WTC11 (cell line): ENCODE measurements around the gene RPS6KA4. TPM values are rescaled to one million over a fixed set of nuclear protein-coding genes. Genes with fewer than 3 reads are reported as not detected.
A peak's percentile ranks its signal among the peaks of the same experiment; 100 is the strongest.

Source experiments
- ATAC-seq: fragments of 200-7000 bp; cut with Tn5 transposase; 2 replicates; pipeline ENCODE4 v1.10.0; 2021; ENCODE audit warnings: mild to moderate bottlenecking, moderate library complexity
- CTCF ChIA-PET: fragments of 300-600 bp; sonication (Branson Sonifier 250); formaldehyde crosslinking; loops from one replicate; lab custom pipeline; 2021; ENCODE audit warnings: antibody characterized with exemption; lab: Charles Lee
- POLR2A ChIA-PET: fragments of 350-600 bp; sonication (Branson Sonifier 250); formaldehyde crosslinking; loops from one replicate; lab custom pipeline; 2021; ENCODE audit warnings: antibody characterized with exemption; lab: Charles Lee
- DNase-seq: peaks from one replicate; pipeline ENCODE4 v3.0.0; 2021; ENCODE audit warnings: low spot score
- H3K27ac Mint-ChIP-seq: 2 replicates; pipeline ENCODE4 v1.8.0; 2021; ENCODE audit warnings: mixed read lengths
- H3K27me3 Mint-ChIP-seq: 2 replicates; pipeline ENCODE4 v1.8.0; 2021; ENCODE audit warnings: low read depth, mild to moderate bottlenecking, moderate library complexity, mixed read lengths
- H3K36me3 Mint-ChIP-seq: 2 replicates; pipeline ENCODE4 v1.8.0; 2021; ENCODE audit warnings: mixed read lengths
- H3K4me1 Mint-ChIP-seq: 2 replicates; pipeline ENCODE4 v1.8.0; 2022; ENCODE audit warnings: mixed read lengths
- H3K4me3 Mint-ChIP-seq: 2 replicates; pipeline ENCODE4 v1.8.0; 2021; ENCODE audit warnings: mild to moderate bottlenecking, moderate library complexity, mixed read lengths
- H3K9me3 Mint-ChIP-seq: 2 replicates; pipeline ENCODE4 v1.8.0; 2021; ENCODE audit warnings: mixed read lengths
- CREM ChIP-seq: sonication (generic); formaldehyde crosslinking; IDR thresholded peaks from 2 replicates; pipeline ENCODE4 v1.8.1; 2022; ENCODE audit warnings: mild to moderate bottlenecking, missing genetic modification reagents, moderate library complexity
- EMX1 ChIP-seq: fragments of 250-450 bp; sonication (Bioruptor Pico); IDR thresholded peaks from 2 replicates; pipeline ENCODE4 v1.8.0; 2021; ENCODE audit warnings: mild to moderate bottlenecking
- ETV6 ChIP-seq: sonication (generic); formaldehyde crosslinking; IDR thresholded peaks from 2 replicates; pipeline ENCODE4 v1.8.1; 2022; ENCODE audit warnings: mild to moderate bottlenecking, missing genetic modification reagents
- GTF2I ChIP-seq: fragments of 250-450 bp; sonication (Bioruptor Pico); conservative IDR thresholded peaks from 2 replicates; pipeline ENCODE4 v1.4.0; 2021; ENCODE audit warnings: mild to moderate bottlenecking
- NFE2L1 ChIP-seq: sonication (generic); formaldehyde crosslinking; IDR thresholded peaks from 2 replicates; pipeline ENCODE4 v1.8.1; 2023; ENCODE audit warnings: missing genetic modification reagents
- NR1H2 ChIP-seq: sonication (generic); formaldehyde crosslinking; IDR thresholded peaks from 2 replicates; pipeline ENCODE4 v1.9.0; 2021; ENCODE audit warnings: mild to moderate bottlenecking, moderate library complexity, missing genetic modification reagents
- NR2C2 ChIP-seq: sonication (generic); formaldehyde crosslinking; IDR thresholded peaks from 2 replicates; pipeline ENCODE4 v1.8.0; 2022; ENCODE audit warnings: mild to moderate bottlenecking, missing genetic modification reagents
- RELA ChIP-seq: sonication (generic); formaldehyde crosslinking; IDR thresholded peaks from 2 replicates; pipeline ENCODE4 v1.8.1; 2022; ENCODE audit warnings: missing genetic modification reagents, mild to moderate bottlenecking, borderline replicate concordance
- SMAD4 ChIP-seq: sonication (generic); formaldehyde crosslinking; IDR thresholded peaks from 2 replicates; pipeline ENCODE4 v1.8.0; 2022; ENCODE audit warnings: mild to moderate bottlenecking, missing genetic modification reagents
- ZNF121 ChIP-seq: sonication (generic); formaldehyde crosslinking; IDR thresholded peaks from 2 replicates; pipeline ENCODE4 v1.8.0; 2023; ENCODE audit warnings: missing genetic modification reagents
- total RNA-seq: library from RNA; stranded (reverse); gene quantifications from 3 replicates; pipeline ENCODE4 v1.2.3, GENCODE V29; 2021
- TF ChIP-seq, protein P1 (sequence below): sonication (generic); formaldehyde crosslinking; IDR thresholded peaks from 2 replicates; pipeline ENCODE4 v1.8.1; 2023; ENCODE audit warnings: mild to moderate bottlenecking, missing genetic modification reagents
- TF ChIP-seq, protein P2 (sequence below): sonication (generic); formaldehyde crosslinking; IDR thresholded peaks from 2 replicates; pipeline ENCODE4 v1.8.0; 2022; ENCODE audit warnings: mild to moderate bottlenecking, missing genetic modification reagents
- TF ChIP-seq, protein P3 (sequence below): sonication (generic); formaldehyde crosslinking; IDR thresholded peaks from 2 replicates; pipeline ENCODE4 v1.8.0; 2023; ENCODE audit warnings: missing genetic modification reagents, mild to moderate bottlenecking, borderline replicate concordance
- TF ChIP-seq, protein P4 (sequence below): sonication (generic); formaldehyde crosslinking; IDR thresholded peaks from 2 replicates; pipeline ENCODE4 v1.8.0; 2022; ENCODE audit warnings: mild to moderate bottlenecking, missing genetic modification reagents
- TF ChIP-seq, protein P5 (sequence below): sonication (generic); formaldehyde crosslinking; IDR thresholded peaks from 2 replicates; pipeline ENCODE4 v1.8.0; 2023; ENCODE audit warnings: mild to moderate bottlenecking, missing genetic modification reagents
- TF ChIP-seq, protein P6 (sequence below): fragments of 250-450 bp; sonication (Bioruptor Pico); IDR thresholded peaks from 2 replicates; pipeline ENCODE4 v1.9.0; 2021; ENCODE audit warnings: mild to moderate bottlenecking

Gene RPS6KA4
- total RNA-seq, 1 experiment from 2014 or later, result 16.8 TPM

DNA sequence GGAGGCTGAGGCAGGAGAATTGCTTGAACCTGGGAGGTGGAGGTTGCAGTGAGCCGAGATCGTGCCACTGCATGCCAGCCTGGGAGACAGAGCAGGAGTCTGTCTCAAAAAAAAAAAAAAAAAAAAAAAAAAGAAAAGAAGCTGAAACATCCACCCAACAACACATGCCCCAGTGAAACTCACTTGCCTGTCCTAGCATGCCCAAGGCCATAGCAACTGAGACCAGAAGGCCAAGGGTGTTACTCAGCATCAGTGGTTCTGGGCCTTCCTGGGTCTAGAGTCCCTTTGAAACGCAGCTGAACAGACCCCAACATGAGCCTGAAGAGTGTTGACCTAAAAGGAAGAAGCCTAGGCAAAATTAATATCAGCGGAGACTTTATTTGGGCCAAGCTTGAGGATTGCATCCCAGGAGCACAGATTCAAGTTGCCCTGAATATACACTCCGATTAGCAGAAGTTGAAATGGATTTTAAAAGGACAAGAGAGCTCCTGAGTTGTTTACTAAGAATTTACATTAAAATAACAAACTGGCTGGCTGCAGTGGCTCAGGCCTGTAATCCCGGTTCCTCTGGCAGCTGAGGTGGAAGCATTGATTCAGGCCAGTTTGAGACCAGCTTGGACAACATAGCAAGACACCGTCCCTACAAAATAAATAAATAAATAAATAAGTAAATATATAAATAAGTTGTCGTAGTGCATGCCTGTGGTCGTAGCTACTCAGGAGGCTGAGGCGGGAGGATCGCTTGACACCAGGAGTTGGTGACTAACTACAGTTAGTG is 34.1 kb upstream of the RPS6KA4 start:
- Mint-ChIP-seq H3K4me1 (peaks cover 7% of the 10 kb centered on the region; the same call in 1 of the 2 replicates), H3K9me3 (0 out of 2 replicates have a peak, but pooled peaks cover 3% of the 10 kb centered on the region), H3K27me3 (peaks cover 9% of the 10 kb centered on the region; the same call in 1 of the 2 replicates), H3K27ac (peak overlapping the region; percentile 89), H3K4me3 (no peak overlapping the region), H3K36me3 (peaks cover 15% of the 10 kb centered on the region)
- ChIA-PET POLR2A (interaction anchor here (0.5 to 2.9 kb wide), 3 partner anchors 16 to 1485 kb away, joined by 3 to 11 read pairs (median 4); no protein-coding TSS in a partner anchor), CTCF (interaction anchor here (0.6 to 4.9 kb wide), 10 partner anchors 17 to 364 kb away, joined by 3 to 48 read pairs (median 4); no protein-coding TSS in a partner anchor)
- DNase-seq, result no peak
- TF ChIP-seq ETV6 (CRISPR knock-in tag), result no peak
- peak; percentile 56; the same call in 1 of the 2 replicates for TF ChIP-seq ZNF121 (CRISPR knock-in tag)
- TF ChIP-seq, protein P1, sequence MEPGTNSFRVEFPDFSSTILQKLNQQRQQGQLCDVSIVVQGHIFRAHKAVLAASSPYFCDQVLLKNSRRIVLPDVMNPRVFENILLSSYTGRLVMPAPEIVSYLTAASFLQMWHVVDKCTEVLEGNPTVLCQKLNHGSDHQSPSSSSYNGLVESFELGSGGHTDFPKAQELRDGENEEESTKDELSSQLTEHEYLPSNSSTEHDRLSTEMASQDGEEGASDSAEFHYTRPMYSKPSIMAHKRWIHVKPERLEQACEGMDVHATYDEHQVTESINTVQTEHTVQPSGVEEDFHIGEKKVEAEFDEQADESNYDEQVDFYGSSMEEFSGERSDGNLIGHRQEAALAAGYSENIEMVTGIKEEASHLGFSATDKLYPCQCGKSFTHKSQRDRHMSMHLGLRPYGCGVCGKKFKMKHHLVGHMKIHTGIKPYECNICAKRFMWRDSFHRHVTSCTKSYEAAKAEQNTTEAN (CRISPR knock-in tag), result no peak
- no peak for TF ChIP-seq NFE2L1 (CRISPR knock-in tag)
- no peak for TF ChIP-seq SMAD4 (CRISPR knock-in tag)
- TF ChIP-seq, protein P2, sequence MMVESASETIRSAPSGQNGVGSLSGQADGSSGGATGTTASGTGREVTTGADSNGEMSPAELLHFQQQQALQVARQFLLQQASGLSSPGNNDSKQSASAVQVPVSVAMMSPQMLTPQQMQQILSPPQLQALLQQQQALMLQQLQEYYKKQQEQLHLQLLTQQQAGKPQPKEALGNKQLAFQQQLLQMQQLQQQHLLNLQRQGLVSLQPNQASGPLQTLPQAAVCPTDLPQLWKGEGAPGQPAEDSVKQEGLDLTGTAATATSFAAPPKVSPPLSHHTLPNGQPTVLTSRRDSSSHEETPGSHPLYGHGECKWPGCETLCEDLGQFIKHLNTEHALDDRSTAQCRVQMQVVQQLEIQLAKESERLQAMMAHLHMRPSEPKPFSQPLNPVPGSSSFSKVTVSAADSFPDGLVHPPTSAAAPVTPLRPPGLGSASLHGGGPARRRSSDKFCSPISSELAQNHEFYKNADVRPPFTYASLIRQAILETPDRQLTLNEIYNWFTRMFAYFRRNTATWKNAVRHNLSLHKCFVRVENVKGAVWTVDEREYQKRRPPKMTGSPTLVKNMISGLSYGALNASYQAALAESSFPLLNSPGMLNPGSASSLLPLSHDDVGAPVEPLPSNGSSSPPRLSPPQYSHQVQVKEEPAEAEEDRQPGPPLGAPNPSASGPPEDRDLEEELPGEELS (CRISPR knock-in tag), result no peak
- no peak for TF ChIP-seq NR2C2 (CRISPR knock-in tag)
- no peak for TF ChIP-seq RELA
- TF ChIP-seq, protein P3, sequence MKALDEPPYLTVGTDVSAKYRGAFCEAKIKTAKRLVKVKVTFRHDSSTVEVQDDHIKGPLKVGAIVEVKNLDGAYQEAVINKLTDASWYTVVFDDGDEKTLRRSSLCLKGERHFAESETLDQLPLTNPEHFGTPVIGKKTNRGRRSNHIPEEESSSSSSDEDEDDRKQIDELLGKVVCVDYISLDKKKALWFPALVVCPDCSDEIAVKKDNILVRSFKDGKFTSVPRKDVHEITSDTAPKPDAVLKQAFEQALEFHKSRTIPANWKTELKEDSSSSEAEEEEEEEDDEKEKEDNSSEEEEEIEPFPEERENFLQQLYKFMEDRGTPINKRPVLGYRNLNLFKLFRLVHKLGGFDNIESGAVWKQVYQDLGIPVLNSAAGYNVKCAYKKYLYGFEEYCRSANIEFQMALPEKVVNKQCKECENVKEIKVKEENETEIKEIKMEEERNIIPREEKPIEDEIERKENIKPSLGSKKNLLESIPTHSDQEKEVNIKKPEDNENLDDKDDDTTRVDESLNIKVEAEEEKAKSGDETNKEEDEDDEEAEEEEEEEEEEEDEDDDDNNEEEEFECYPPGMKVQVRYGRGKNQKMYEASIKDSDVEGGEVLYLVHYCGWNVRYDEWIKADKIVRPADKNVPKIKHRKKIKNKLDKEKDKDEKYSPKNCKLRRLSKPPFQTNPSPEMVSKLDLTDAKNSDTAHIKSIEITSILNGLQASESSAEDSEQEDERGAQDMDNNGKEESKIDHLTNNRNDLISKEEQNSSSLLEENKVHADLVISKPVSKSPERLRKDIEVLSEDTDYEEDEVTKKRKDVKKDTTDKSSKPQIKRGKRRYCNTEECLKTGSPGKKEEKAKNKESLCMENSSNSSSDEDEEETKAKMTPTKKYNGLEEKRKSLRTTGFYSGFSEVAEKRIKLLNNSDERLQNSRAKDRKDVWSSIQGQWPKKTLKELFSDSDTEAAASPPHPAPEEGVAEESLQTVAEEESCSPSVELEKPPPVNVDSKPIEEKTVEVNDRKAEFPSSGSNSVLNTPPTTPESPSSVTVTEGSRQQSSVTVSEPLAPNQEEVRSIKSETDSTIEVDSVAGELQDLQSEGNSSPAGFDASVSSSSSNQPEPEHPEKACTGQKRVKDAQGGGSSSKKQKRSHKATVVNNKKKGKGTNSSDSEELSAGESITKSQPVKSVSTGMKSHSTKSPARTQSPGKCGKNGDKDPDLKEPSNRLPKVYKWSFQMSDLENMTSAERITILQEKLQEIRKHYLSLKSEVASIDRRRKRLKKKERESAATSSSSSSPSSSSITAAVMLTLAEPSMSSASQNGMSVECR (CRISPR knock-in tag), result no peak
- ATAC-seq, result peak; percentile 29

DNA sequence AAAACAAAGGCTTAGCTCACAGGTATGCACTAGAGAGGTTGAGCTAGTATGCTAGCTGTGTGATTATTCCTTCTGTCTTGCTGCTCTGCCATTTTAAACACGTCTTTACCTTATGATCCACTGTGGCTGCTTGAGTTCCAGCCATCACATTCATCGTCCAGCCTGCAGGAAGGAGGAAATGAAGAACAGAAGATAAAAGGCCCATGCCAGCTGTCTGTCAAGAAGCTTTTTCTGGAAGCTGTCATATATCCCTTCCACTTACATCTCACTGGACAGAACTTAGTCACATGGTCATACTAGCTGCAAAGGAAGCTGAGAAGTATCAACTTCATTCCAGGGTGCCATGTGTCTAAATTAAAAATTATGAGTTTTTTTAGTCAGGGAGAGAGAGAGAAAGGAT is 31.6 kb upstream of the RPS6KA4 start:
- Mint-ChIP-seq H3K4me3 (no peak overlapping the region), H3K27me3 (peaks cover 9% of the 10 kb centered on the region; the same call in 1 of the 2 replicates), H3K27ac (no peak overlapping the region), H3K4me1 (peaks cover 17% of the 10 kb centered on the region), H3K9me3 (0 out of 2 replicates have a peak, but pooled peaks cover 3% of the 10 kb centered on the region), H3K36me3 (no peaks in the 10 kb centered on the region)
- CTCF ChIA-PET, result interaction anchor here (0.8 to 1.6 kb wide), 5 partner anchors 10 to 29 kb away, joined by 3 to 5 read pairs (median 4); partner anchors contain the start of genes PRDX5 and TRMT112
- DNase-seq (no peak), ATAC-seq (no peak)
- POLR2A ChIA-PET, result no interaction called here
- TF ChIP-seq, protein P4, sequence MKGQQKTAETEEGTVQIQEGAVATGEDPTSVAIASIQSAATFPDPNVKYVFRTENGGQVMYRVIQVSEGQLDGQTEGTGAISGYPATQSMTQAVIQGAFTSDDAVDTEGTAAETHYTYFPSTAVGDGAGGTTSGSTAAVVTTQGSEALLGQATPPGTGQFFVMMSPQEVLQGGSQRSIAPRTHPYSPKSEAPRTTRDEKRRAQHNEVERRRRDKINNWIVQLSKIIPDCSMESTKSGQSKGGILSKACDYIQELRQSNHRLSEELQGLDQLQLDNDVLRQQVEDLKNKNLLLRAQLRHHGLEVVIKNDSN (CRISPR knock-in tag), result no peak
- TF ChIP-seq GTF2I, result 0 out of 2 replicates have a peak, but pooled peaks have one; percentile 43

DNA sequence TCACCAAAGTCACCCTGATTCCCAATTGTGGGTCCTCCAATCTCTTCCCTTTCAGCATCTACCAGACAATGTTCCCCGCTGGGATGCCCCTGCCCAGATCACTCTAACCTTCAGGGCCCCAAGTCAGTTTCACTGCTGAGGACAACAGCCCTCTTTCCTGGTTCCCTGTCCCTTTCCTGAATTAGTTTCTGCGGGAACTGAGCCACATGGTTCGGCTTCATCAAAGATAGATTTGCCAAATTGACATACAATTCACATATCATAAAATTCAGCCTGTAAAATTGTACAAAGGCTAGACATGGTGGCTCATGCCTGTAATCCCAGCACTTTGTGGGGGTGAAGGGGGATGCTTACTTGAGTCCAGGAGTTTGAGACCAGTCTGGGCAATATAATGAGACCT is 31.0 kb upstream of the RPS6KA4 start:
- CTCF ChIA-PET, result interaction anchor here (1.2 to 1.6 kb wide), 2 partner anchors 10 to 27 kb away, joined by 5 read pairs; partner anchors contain the start of genes PRDX5 and TRMT112
- TF ChIP-seq CREM (CRISPR knock-in tag), result no peak
- TF ChIP-seq, protein P5, sequence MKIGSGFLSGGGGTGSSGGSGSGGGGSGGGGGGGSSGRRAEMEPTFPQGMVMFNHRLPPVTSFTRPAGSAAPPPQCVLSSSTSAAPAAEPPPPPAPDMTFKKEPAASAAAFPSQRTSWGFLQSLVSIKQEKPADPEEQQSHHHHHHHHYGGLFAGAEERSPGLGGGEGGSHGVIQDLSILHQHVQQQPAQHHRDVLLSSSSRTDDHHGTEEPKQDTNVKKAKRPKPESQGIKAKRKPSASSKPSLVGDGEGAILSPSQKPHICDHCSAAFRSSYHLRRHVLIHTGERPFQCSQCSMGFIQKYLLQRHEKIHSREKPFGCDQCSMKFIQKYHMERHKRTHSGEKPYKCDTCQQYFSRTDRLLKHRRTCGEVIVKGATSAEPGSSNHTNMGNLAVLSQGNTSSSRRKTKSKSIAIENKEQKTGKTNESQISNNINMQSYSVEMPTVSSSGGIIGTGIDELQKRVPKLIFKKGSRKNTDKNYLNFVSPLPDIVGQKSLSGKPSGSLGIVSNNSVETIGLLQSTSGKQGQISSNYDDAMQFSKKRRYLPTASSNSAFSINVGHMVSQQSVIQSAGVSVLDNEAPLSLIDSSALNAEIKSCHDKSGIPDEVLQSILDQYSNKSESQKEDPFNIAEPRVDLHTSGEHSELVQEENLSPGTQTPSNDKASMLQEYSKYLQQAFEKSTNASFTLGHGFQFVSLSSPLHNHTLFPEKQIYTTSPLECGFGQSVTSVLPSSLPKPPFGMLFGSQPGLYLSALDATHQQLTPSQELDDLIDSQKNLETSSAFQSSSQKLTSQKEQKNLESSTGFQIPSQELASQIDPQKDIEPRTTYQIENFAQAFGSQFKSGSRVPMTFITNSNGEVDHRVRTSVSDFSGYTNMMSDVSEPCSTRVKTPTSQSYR (CRISPR knock-in tag), result no peak
- TF ChIP-seq, protein P2 (CRISPR knock-in tag), result no peak
- TF ChIP-seq SMAD4 (CRISPR knock-in tag), result no peak
- TF ChIP-seq EMX1, result no peak
- no peak for TF ChIP-seq NR1H2
- TF ChIP-seq, protein P6, sequence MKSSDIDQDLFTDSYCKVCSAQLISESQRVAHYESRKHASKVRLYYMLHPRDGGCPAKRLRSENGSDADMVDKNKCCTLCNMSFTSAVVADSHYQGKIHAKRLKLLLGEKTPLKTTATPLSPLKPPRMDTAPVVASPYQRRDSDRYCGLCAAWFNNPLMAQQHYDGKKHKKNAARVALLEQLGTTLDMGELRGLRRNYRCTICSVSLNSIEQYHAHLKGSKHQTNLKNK, result no peak

More for the DNA sequence above, 31.0 kb upstream of the RPS6KA4 start:
- no peak overlapping the region for H3K4me3 Mint-ChIP-seq
- H3K27ac Mint-ChIP-seq, result no peak overlapping the region
- H3K9me3 Mint-ChIP-seq, result 0 out of 2 replicates have a peak, but pooled peaks cover 3% of the 10 kb centered on the region
- H3K36me3 Mint-ChIP-seq, result no peaks in the 10 kb centered on the region
- ATAC-seq, result no peak
- H3K4me1 Mint-ChIP-seq, result peaks cover 17% of the 10 kb centered on the region
- DNase-seq, result no peak
- POLR2A ChIA-PET, result no interaction called here
- H3K27me3 Mint-ChIP-seq, result peaks cover 9% of the 10 kb centered on the region; the same call in 1 of the 2 replicates
